Measurements from ENCODE around the gene VWA5B1. TPM values are rescaled to one million over a fixed set of nuclear protein-coding genes. Genes with fewer than 3 reads are reported as not detected.

Gene VWA5B1
- total RNA-seq, 5 donors from 2014 or later (not counting 1 experiment from before 2014, with no cell fraction given) = 0.13 to 0.18 (median 0.15) TPM; not detected in 1

- no peaks in the 10 kb centered on the region for H3K4me1 ChIP-seq (ENCODE audit: control insufficient read depth in 1 of 2, extremely low read depth in 1 of 2, insufficient read depth in 2 of 2, low read length in 2 of 2)
- peaks cover 2 to 62% of the 10 kb centered on the region in 2 experiments for H3K27me3 ChIP-seq (replicated peaks in 1 of 2; ENCODE audit: control insufficient read depth in 2 of 2, extremely low read depth in 1 of 2, insufficient read depth in 2 of 2, low read length in 1 of 2)
- H3K27me3 Mint-ChIP-seq = peaks cover 64 to 70% of the 10 kb centered on the region in 2 donors
- ChIA-PET POLR2A (no interaction called here), CTCF (no interaction called here)
- H3K4me1 Mint-ChIP-seq = no peaks in the 10 kb centered on the region
- H3K4me3 ChIP-seq (ENCODE audit: control insufficient read depth in 1 of 2, extremely low read depth in 1 of 2, low read length in 1 of 2) = no peak overlapping the region
- peaks cover 0 to 6% (median 0%) of the 10 kb centered on the region in 3 donors for H3K9me3 Mint-ChIP-seq
- H3K27ac ChIP-seq (ENCODE audit: low read length) = no peak overlapping the region
- DNase-seq (no peak), ATAC-seq (replicated peaks in 1 of 4) (no peak)
- no peaks in the 10 kb centered on the region for H3K36me3 ChIP-seq (ENCODE audit: control insufficient read depth in 2 of 2, extremely low read depth in 1 of 2, insufficient read depth in 1 of 2, low read length in 1 of 2)
- H3K9me3 ChIP-seq = no peaks in the 10 kb centered on the region
- H3K27ac Mint-ChIP-seq = no peak overlapping the region
- 27% methylated on average over 6 of the region's 9 CpGs for WGBS (ENCODE audit: insufficient coverage)
- H3K36me3 Mint-ChIP-seq = no peaks in the 10 kb centered on the region
- H3K4me3 Mint-ChIP-seq = no peak overlapping the region
Measured at GRCh38 chr1:20386323-20387081, 95.8 kb downstream of the VWA5B1 start.

- Histone ChIP-seq H3K27ac (ENCODE audit: low read length) (no peak overlapping the region), H3K9me3 (no peaks in the 10 kb centered on the region), H3K27me3 (replicated peaks in 1 of 2; ENCODE audit: control insufficient read depth in 2 of 2, extremely low read depth in 1 of 2, insufficient read depth in 2 of 2, low read length in 1 of 2) (peaks cover 2 to 48% of the 10 kb centered on the region in 2 experiments), H3K36me3 (ENCODE audit: control insufficient read depth in 2 of 2, extremely low read depth in 1 of 2, insufficient read depth in 1 of 2, low read length in 1 of 2) (no peaks in the 10 kb centered on the region), H3K4me1 (ENCODE audit: control insufficient read depth in 1 of 2, extremely low read depth in 1 of 2, insufficient read depth in 2 of 2, low read length in 2 of 2) (no peaks in the 10 kb centered on the region), H3K4me3 (ENCODE audit: control insufficient read depth in 1 of 2, extremely low read depth in 1 of 2, low read length in 1 of 2) (no peak overlapping the region)
- no peak for DNase-seq
- CTCF ChIA-PET = interaction anchor here (0.6 to 1.5 kb wide), 2 partner anchors 12 to 122 kb away, joined by 4 to 6 read pairs; no protein-coding TSS in a partner anchor
- H3K27ac Mint-ChIP-seq = no peak overlapping the region
- no peak overlapping the region for H3K4me3 Mint-ChIP-seq
- H3K27me3 Mint-ChIP-seq = peaks cover 71 to 78% of the 10 kb centered on the region in 2 donors
- no peaks in the 10 kb centered on the region for H3K36me3 Mint-ChIP-seq
- ATAC-seq (replicated peaks in 1 of 4) = no peak
- no peaks in the 10 kb centered on the region for H3K4me1 Mint-ChIP-seq
- POLR2A ChIA-PET = interaction anchor here in 1 of 2 donors (0.6 kb wide), 1 partner anchor 964 kb away, joined by 5 read pairs; no protein-coding TSS in a partner anchor
- peaks cover 2 to 13% (median 9%) of the 10 kb centered on the region in 3 donors for H3K9me3 Mint-ChIP-seq
- WGBS (ENCODE audit: insufficient coverage) = 43% methylated on average over 1 of the region's 11 CpGs
Measured at GRCh38 chr1:20389571-20389970, 98.9 kb downstream of the VWA5B1 start.

DNA sequence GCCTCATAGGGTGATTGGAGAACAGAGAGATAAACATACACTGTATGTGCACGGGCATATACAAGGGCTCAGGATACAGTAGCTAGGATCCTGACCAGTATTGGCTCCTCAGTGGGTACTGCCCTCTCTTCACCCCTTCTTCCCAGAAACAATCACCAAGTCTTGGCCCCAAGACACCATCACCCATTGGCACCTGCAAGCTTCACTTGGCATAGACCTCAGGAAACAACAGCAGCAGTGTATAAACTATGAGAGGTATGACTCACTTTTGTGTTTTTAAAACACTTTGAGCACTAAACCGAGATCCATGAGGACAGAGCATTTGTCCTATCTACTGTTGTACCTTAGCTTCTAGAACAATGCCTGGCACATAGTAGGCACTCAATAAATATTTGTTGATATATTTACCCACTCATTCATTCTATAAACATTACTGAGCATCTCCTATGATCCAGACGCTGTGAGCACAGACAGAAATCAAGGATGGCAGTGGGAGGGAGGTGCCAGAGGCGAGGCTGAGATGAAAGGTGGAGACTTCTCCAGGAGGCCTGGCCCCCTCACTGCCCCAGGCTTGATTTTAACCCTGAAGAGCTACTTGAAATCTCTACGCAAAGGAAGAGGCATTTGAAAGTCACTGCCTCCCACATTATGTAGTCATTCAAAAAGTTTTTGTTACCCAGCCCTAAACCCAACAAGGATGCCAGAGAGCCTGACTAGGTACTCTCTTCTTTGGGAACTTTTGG is 100.1 kb downstream of the VWA5B1 start:
- Histone ChIP-seq H3K36me3 (ENCODE audit: control insufficient read depth in 2 of 2, extremely low read depth in 1 of 2, insufficient read depth in 1 of 2, low read length in 1 of 2) (no peaks in the 10 kb centered on the region), H3K27me3 (replicated peaks in 1 of 2; ENCODE audit: control insufficient read depth in 2 of 2, extremely low read depth in 1 of 2, insufficient read depth in 2 of 2, low read length in 1 of 2) (peaks cover 0 to 39% of the 10 kb centered on the region in 2 experiments), H3K4me3 (ENCODE audit: control insufficient read depth in 1 of 2, extremely low read depth in 1 of 2, low read length in 1 of 2) (no peak overlapping the region), H3K4me1 (ENCODE audit: control insufficient read depth in 1 of 2, extremely low read depth in 1 of 2, insufficient read depth in 2 of 2, low read length in 2 of 2) (no peaks in the 10 kb centered on the region), H3K27ac (ENCODE audit: low read length) (no peak overlapping the region), H3K9me3 (no peaks in the 10 kb centered on the region)
- Mint-ChIP-seq H3K27ac (no peak overlapping the region), H3K9me3 (peaks cover 2 to 19% (median 13%) of the 10 kb centered on the region in 3 donors), H3K4me3 (no peak overlapping the region), H3K27me3 (peaks cover 64 to 67% of the 10 kb centered on the region in 2 donors), H3K36me3 (no peaks in the 10 kb centered on the region), H3K4me1 (no peaks in the 10 kb centered on the region)
- 35% methylated on average over 2 of the region's 5 CpGs for WGBS (ENCODE audit: insufficient coverage)
- no peak for ATAC-seq (replicated peaks in 1 of 4)
- DNase-seq = no peak
- ChIA-PET POLR2A (interaction anchor here in 1 of 2 donors (0.6 kb wide), 1 partner anchor 10 kb away, joined by 5 read pairs; no protein-coding TSS in a partner anchor), CTCF (interaction anchor here (0.7 to 1.5 kb wide), 2 partner anchors 13 to 41 kb away, joined by 4 to 13 read pairs; no protein-coding TSS in a partner anchor)

DNA sequence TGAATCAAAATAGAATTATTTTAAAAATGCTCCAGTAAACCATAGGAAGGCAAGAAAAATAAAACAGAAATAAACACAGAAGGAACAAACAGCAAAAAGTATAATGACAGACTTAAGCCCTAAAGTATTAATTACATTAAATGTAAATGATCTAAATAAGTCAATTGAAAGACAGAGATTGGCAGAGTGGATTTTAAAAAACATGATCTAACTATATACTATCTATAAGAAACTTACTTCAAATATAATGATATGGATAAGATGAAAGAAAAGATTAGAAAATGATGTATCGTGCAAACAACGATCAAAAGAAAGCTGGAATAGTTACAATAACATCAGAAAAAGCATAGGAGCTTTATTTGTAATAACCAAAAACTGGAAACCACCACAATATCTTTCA is 104.6 kb downstream of the VWA5B1 start:
- Mint-ChIP-seq H3K27me3 (peaks cover 59 to 63% of the 10 kb centered on the region in 2 donors), H3K4me1 (no peaks in the 10 kb centered on the region), H3K27ac (no peak overlapping the region), H3K4me3 (no peak overlapping the region), H3K9me3 (peaks cover 2 to 24% (median 13%) of the 10 kb centered on the region in 3 donors), H3K36me3 (no peaks in the 10 kb centered on the region)
- Histone ChIP-seq H3K4me1 (ENCODE audit: control insufficient read depth in 1 of 2, extremely low read depth in 1 of 2, insufficient read depth in 2 of 2, low read length in 2 of 2) (no peaks in the 10 kb centered on the region), H3K27ac (ENCODE audit: low read length) (no peak overlapping the region), H3K27me3 (replicated peaks in 1 of 2; ENCODE audit: control insufficient read depth in 2 of 2, extremely low read depth in 1 of 2, insufficient read depth in 2 of 2, low read length in 1 of 2) (peaks cover 0 to 25% of the 10 kb centered on the region in 2 experiments), H3K36me3 (ENCODE audit: control insufficient read depth in 2 of 2, extremely low read depth in 1 of 2, insufficient read depth in 1 of 2, low read length in 1 of 2) (no peaks in the 10 kb centered on the region), H3K9me3 (no peaks in the 10 kb centered on the region), H3K4me3 (ENCODE audit: control insufficient read depth in 1 of 2, extremely low read depth in 1 of 2, low read length in 1 of 2) (no peak overlapping the region)
- no CpG with 5 or more reads among the region's 2 CpGs for WGBS (ENCODE audit: insufficient coverage)
- ATAC-seq (replicated peaks in 1 of 4) (no peak), DNase-seq (no peak)
- CTCF ChIA-PET = no interaction called here
- POLR2A ChIA-PET = no interaction called here

GRCh38 chr1:20398744-20399143 is 108.1 kb downstream of the VWA5B1 start:
- 69% methylated on average over 4 of the region's 4 CpGs for WGBS (ENCODE audit: insufficient coverage)
- Histone ChIP-seq H3K27me3 (replicated peaks in 1 of 2; ENCODE audit: control insufficient read depth in 2 of 2, extremely low read depth in 1 of 2, insufficient read depth in 2 of 2, low read length in 1 of 2) (peaks cover 0 to 52% of the 10 kb centered on the region in 2 experiments), H3K4me1 (ENCODE audit: control insufficient read depth in 1 of 2, extremely low read depth in 1 of 2, insufficient read depth in 2 of 2, low read length in 2 of 2) (no peaks in the 10 kb centered on the region), H3K9me3 (no peaks in the 10 kb centered on the region), H3K4me3 (ENCODE audit: control insufficient read depth in 1 of 2, extremely low read depth in 1 of 2, low read length in 1 of 2) (no peak overlapping the region), H3K36me3 (ENCODE audit: control insufficient read depth in 2 of 2, extremely low read depth in 1 of 2, insufficient read depth in 1 of 2, low read length in 1 of 2) (no peaks in the 10 kb centered on the region), H3K27ac (ENCODE audit: low read length) (no peak overlapping the region)
- Mint-ChIP-seq H3K9me3 (peaks cover 0 to 23% (median 9%) of the 10 kb centered on the region in 3 donors), H3K4me3 (no peak overlapping the region), H3K27ac (no peak overlapping the region), H3K27me3 (peaks cover 46 to 63% of the 10 kb centered on the region in 2 donors), H3K4me1 (no peaks in the 10 kb centered on the region), H3K36me3 (no peaks in the 10 kb centered on the region)
- ATAC-seq (replicated peaks in 1 of 4) = no peak
- DNase-seq = no peak
- ChIA-PET POLR2A (no interaction called here), CTCF (no interaction called here)

- H3K27me3 ChIP-seq (replicated peaks in 1 of 2; ENCODE audit: control insufficient read depth in 2 of 2, extremely low read depth in 1 of 2, insufficient read depth in 2 of 2, low read length in 1 of 2) = peaks cover 0 to 56% of the 10 kb centered on the region in 2 experiments
- Mint-ChIP-seq H3K4me3 (no peak overlapping the region), H3K27me3 (peaks cover 42 to 64% of the 10 kb centered on the region in 2 donors), H3K4me1 (no peaks in the 10 kb centered on the region), H3K36me3 (no peaks in the 10 kb centered on the region), H3K9me3 (peaks cover 0 to 18% (median 4%) of the 10 kb centered on the region in 3 donors), H3K27ac (no peak overlapping the region)
- POLR2A ChIA-PET = no interaction called here
- H3K4me1 ChIP-seq (ENCODE audit: control insufficient read depth in 1 of 2, extremely low read depth in 1 of 2, insufficient read depth in 2 of 2, low read length in 2 of 2) = no peaks in the 10 kb centered on the region
- no peaks in the 10 kb centered on the region for H3K9me3 ChIP-seq
- H3K36me3 ChIP-seq (ENCODE audit: control insufficient read depth in 2 of 2, extremely low read depth in 1 of 2, insufficient read depth in 1 of 2, low read length in 1 of 2) = no peaks in the 10 kb centered on the region
- 84% methylated on average over 4 of the region's 7 CpGs for WGBS (ENCODE audit: insufficient coverage)
- DNase-seq (no peak), ATAC-seq (replicated peaks in 1 of 4) (no peak)
- H3K27ac ChIP-seq (ENCODE audit: low read length) = no peak overlapping the region
- CTCF ChIA-PET = no interaction called here
- H3K4me3 ChIP-seq (ENCODE audit: control insufficient read depth in 1 of 2, extremely low read depth in 1 of 2, low read length in 1 of 2) = no peak overlapping the region
Measured at GRCh38 chr1:20399196-20399595, 108.5 kb downstream of the VWA5B1 start.
